Astrocyte (in vitro differentiated cells and primary cell): Measurements from ENCODE around the gene PANX3.

ENCODE experiments used
- CTCF ChIP-seq: IDR thresholded peaks from 2 replicates; pipeline ENCODE4 v1.5.1; 2011; ENCODE audit warnings: low read depth, mild to moderate bottlenecking, inconsistent platforms, low read length, moderate library complexity; ENCODE audit not compliant: insufficient read depth
- EZH2 ChIP-seq: IDR thresholded peaks from 2 replicates; pipeline ENCODE4 v1.6.1; 2012; ENCODE audit warnings: mild to moderate bottlenecking, low read length, inconsistent platforms; ENCODE audit not compliant: insufficient read depth

- TF ChIP-seq CTCF (no peak), EZH2 (no peak)
These were observed 19.8 kb upstream of the PANX3 start for GRCh38 chr11:124591430-124591829.
